Endothelial cell of umbilical vein (primary cell): Measurements from ENCODE around the gene ZNF79. TPM values are rescaled to one million over a fixed set of nuclear protein-coding genes. Genes with fewer than 3 reads are reported as not detected.

Source experiments
- BruUV-seq: library from RNA; stranded (reverse); fragments of 400-500 nt; replicated peaks from 2 replicates; lab custom pipeline; 2021; lab: Mats Ljungman, UMichigan
- CTCF ChIA-PET: fragments of 300-600, 350-600 bp; sonication (Branson Sonifier 250); formaldehyde crosslinking; loops from one replicate; lab custom pipeline; 2021; ENCODE audit warnings: antibody characterized with exemption, inconsistent platforms; lab: Charles Lee
- POLR2A ChIA-PET: fragments of 300-600, 350-600 bp; sonication (Branson Sonifier 250); formaldehyde crosslinking; loops from one replicate; lab custom pipeline; 2021; ENCODE audit warnings: antibody characterized with exemption, inconsistent platforms; lab: Charles Lee
- DNase-seq: peaks from one replicate; pipeline ENCODE4 v3.0.0-alpha.2; 2011; ENCODE audit warnings: low read depth, low spot score
- FAIRE-seq: peaks from 2 replicates; lab custom pipeline; 2011; peaks lifted over from hg19 to GRCh38; lab: Jason Lieb, UNC
- H2AFZ ChIP-seq: 2 replicates; pipeline ENCODE4 v1.6.0; 2012; ENCODE audit warnings: low read depth, low read length, control low read depth, inconsistent platforms
- H3K27ac ChIP-seq: 2 replicates; pipeline ENCODE4 v1.5.1; 2011; ENCODE audit warnings: low read depth, mild to moderate bottlenecking, control low read depth, low read length, moderate library complexity; ENCODE audit not compliant: insufficient read depth
- H3K27me3 ChIP-seq, 2 experiments: 2 replicates each; pipeline versions ENCODE4 v1.6.0 to v1.6.1; 2011; ENCODE audit warnings: low read length in 2 of 2, mixed read lengths in 1 of 2; ENCODE audit not compliant: control insufficient read depth in 2 of 2, insufficient read depth in 2 of 2
- H3K36me3 ChIP-seq, 2 experiments: 2 replicates in 1 of 2; 3 replicates in 1 of 2; pipeline ENCODE4 v1.5.1; 2011; ENCODE audit warnings: low read length in 2 of 2, mild to moderate bottlenecking in 1 of 2, moderate library complexity in 1 of 2; ENCODE audit not compliant: control insufficient read depth in 2 of 2, insufficient read depth in 2 of 2; ENCODE audit errors: extremely low read depth in 1 of 2
- H3K4me1 ChIP-seq: 3 replicates; pipeline ENCODE4 v1.5.1; 2011; ENCODE audit warnings: mild to moderate bottlenecking, low read length; ENCODE audit not compliant: control insufficient read depth, insufficient read depth; ENCODE audit errors: extremely low read depth
- H3K4me2 ChIP-seq: 2 replicates; pipeline ENCODE4 v1.6.1; 2011; ENCODE audit warnings: low read length, control low read depth, mixed read lengths; ENCODE audit not compliant: insufficient read depth
- H3K4me3 ChIP-seq, 3 experiments: fragments of 200-600 bp in 1 of 3; sonication (generic), shearing (Covaris generic) in 1 of 3; replicated peaks in 1 of 3; 2 replicates each; pipeline ENCODE4 v1.5.1; 2011 to 2016; ENCODE audit warnings: control low read depth in 3 of 3, low read length in 3 of 3, mild to moderate bottlenecking in 2 of 3, inconsistent platforms in 1 of 3, low read depth in 1 of 3, moderate library complexity in 1 of 3; ENCODE audit not compliant: insufficient read depth in 1 of 3
- H3K79me2 ChIP-seq: 2 replicates; pipeline ENCODE4 v1.6.0; 2012; ENCODE audit warnings: low read length, inconsistent platforms; ENCODE audit not compliant: control insufficient read depth, insufficient read depth
- H3K9ac ChIP-seq: replicated peaks from 2 replicates; pipeline ENCODE3; 2011; ENCODE audit warnings: low read length, control low read depth; ENCODE audit not compliant: insufficient read depth; ENCODE audit errors: extremely low read depth
- H3K9me1 ChIP-seq: replicated peaks from 3 replicates; pipeline ENCODE4 v1.6.0; 2011; ENCODE audit warnings: mild to moderate bottlenecking, low read length; ENCODE audit not compliant: control insufficient read depth, insufficient read depth; ENCODE audit errors: extremely low read depth
- H3K9me3 ChIP-seq: replicated peaks from 2 replicates; pipeline ENCODE4 v1.5.1; 2012; ENCODE audit warnings: low read length, inconsistent platforms; ENCODE audit not compliant: control insufficient read depth, insufficient read depth
- H4K20me1 ChIP-seq: replicated peaks from 2 replicates; pipeline ENCODE3; 2011; ENCODE audit warnings: mild to moderate bottlenecking, low read length; ENCODE audit not compliant: control insufficient read depth, insufficient read depth; ENCODE audit errors: extremely low read depth
- EZH2 ChIP-seq: IDR thresholded peaks from 2 replicates; pipeline ENCODE4 v1.6.1; 2012; ENCODE audit warnings: borderline replicate concordance, low read depth, mild to moderate bottlenecking, moderate library complexity, low read length, inconsistent platforms; ENCODE audit not compliant: severe bottlenecking
- FOS ChIP-seq: IDR thresholded peaks from 2 replicates; pipeline ENCODE4 v1.6.1; 2011; ENCODE audit warnings: mild to moderate bottlenecking, low read length, moderate library complexity, borderline replicate concordance; ENCODE audit not compliant: insufficient read depth
- GATA2 ChIP-seq: IDR thresholded peaks from 2 replicates; pipeline ENCODE4 v1.7.0; 2011; ENCODE audit warnings: low read depth, mild to moderate bottlenecking, moderate library complexity, mixed read lengths, low read length; ENCODE audit not compliant: insufficient read length, insufficient read depth
- JUN ChIP-seq: IDR thresholded peaks from 2 replicates; pipeline ENCODE4 v1.6.1; 2011; ENCODE audit warnings: borderline replicate concordance, low read depth; ENCODE audit not compliant: insufficient read length, insufficient read depth
- MYC ChIP-seq: IDR thresholded peaks from one replicate; pipeline ENCODE4 v1.6.1; 2011; ENCODE audit warnings: mild to moderate bottlenecking, low read depth, low read length
- POLR2A ChIP-seq: IDR thresholded peaks from 2 replicates; pipeline ENCODE4 v1.6.1; 2012; ENCODE audit warnings: low read depth, mild to moderate bottlenecking, control low read depth, low read length
- POLR2AphosphoS5 ChIP-seq: IDR thresholded peaks from 2 replicates; pipeline ENCODE4 v1.6.1; 2012; ENCODE audit warnings: low read depth, mild to moderate bottlenecking, control low read depth, low read length, moderate library complexity; ENCODE audit not compliant: insufficient read depth
- dilution Hi-C: fragments of 300-500 bp; cut with MboI; formaldehyde crosslinking; loops from one replicate; pipeline ENCODE4 v1.15.0; 2019; ENCODE audit warnings: low sequenced_read_pairs; ENCODE audit not compliant: extremely low pct_ligation_motif_present
- intact Hi-C: fragments of 100-400 bp; cut with micrococcal nuclease; formaldehyde crosslinking; loops from one replicate; pipeline ENCODE4 v1.10.0; 2022
- polyA plus RNA-seq, 4 experiments: library from polyadenylated mRNA; depleted of rRNA in 3 of 4; stranded (reverse) in 3 of 4; unstranded in 1 of 4; fragments of >200 nt; gene quantifications; 2 replicates each; pipeline versions ENCODE4 v1.2.1 to v1.2.3, GENCODE V29; 2011 to 2012; ENCODE audit warnings: missing spikeins in 1 of 4
- total RNA-seq: library from RNA; stranded (reverse); gene quantifications from 2 replicates; pipeline ENCODE4 v1.2.3, GENCODE V29; 2021
- TF ChIP-seq, protein P1 (sequence below): IDR thresholded peaks from 2 replicates; pipeline ENCODE4 v1.6.1; 2011; ENCODE audit not compliant: insufficient read depth, insufficient read length
- TF ChIP-seq, protein P2 (sequence below), 2 donors: IDR thresholded peaks; 1 replicate in 1 of 2; 2 replicates in 1 of 2; pipeline ENCODE4 v1.5.1; 2011; ENCODE audit warnings: low read length in 2 of 2, mild to moderate bottlenecking in 2 of 2, moderate library complexity in 2 of 2, control low read depth in 1 of 2, inconsistent platforms in 1 of 2, low read depth in 1 of 2; ENCODE audit not compliant: insufficient read depth in 1 of 2; ENCODE audit errors: extremely low read depth in 1 of 2

ZNF79 gene
- total and polyA plus RNA-seq, 2 donors (not counting 3 experiments of a cell fraction or from before 2014, with no cell fraction given) = 6.3 to 10.6 TPM

DNA sequence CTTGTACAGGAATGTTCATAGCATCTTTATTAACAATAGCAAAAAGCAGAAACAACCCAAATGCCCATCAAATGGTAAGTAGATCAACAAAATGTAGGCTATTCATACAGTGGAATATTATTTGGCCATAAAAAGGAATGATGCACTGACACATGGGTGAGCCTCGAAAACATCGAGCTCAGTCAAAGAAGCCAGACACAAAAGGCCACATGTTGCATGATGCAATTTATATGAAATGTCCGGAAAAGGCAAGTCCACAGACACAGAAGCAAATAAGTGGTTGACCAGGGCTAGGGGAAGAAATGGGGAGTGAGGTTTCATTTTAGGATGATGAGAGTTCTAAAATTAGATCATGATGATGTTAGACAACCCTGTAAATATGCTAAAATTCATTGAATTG, 43.7 kb upstream of the ZNF79 start:
- no peaks in the 10 kb centered on the region for H4K20me1 ChIP-seq
- no peak overlapping the region for H3K4me2 ChIP-seq
- DNase-seq (no peak), FAIRE-seq (no peak)
- no peak overlapping the region for H3K27ac ChIP-seq
- dilution Hi-C loops (no loop called here), intact Hi-C loops (no loop called here)
- H3K4me1 ChIP-seq = no peaks in the 10 kb centered on the region
- POLR2A ChIA-PET = no interaction called here
- peaks cover 0 to 8% of the 10 kb centered on the region in 2 experiments for H3K27me3 ChIP-seq
- no peaks in the 10 kb centered on the region for H3K9me1 ChIP-seq
- H3K9me3 ChIP-seq = no peaks in the 10 kb centered on the region
- H3K36me3 ChIP-seq = no peaks in the 10 kb centered on the region
- no peak overlapping the region for H3K4me3 ChIP-seq
- no peak overlapping the region for H2AFZ ChIP-seq
- H3K9ac ChIP-seq = no peak overlapping the region
- H3K79me2 ChIP-seq = no peaks in the 10 kb centered on the region
- TF ChIP-seq POLR2A = no peak
- TF ChIP-seq POLR2AphosphoS5 = no peak
- no peak for TF ChIP-seq GATA2
- TF ChIP-seq FOS = no peak
- TF ChIP-seq, protein P1, sequence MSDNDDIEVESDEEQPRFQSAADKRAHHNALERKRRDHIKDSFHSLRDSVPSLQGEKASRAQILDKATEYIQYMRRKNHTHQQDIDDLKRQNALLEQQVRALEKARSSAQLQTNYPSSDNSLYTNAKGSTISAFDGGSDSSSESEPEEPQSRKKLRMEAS = no peak
- TF ChIP-seq EZH2 = no peak
- TF ChIP-seq, protein P2, sequence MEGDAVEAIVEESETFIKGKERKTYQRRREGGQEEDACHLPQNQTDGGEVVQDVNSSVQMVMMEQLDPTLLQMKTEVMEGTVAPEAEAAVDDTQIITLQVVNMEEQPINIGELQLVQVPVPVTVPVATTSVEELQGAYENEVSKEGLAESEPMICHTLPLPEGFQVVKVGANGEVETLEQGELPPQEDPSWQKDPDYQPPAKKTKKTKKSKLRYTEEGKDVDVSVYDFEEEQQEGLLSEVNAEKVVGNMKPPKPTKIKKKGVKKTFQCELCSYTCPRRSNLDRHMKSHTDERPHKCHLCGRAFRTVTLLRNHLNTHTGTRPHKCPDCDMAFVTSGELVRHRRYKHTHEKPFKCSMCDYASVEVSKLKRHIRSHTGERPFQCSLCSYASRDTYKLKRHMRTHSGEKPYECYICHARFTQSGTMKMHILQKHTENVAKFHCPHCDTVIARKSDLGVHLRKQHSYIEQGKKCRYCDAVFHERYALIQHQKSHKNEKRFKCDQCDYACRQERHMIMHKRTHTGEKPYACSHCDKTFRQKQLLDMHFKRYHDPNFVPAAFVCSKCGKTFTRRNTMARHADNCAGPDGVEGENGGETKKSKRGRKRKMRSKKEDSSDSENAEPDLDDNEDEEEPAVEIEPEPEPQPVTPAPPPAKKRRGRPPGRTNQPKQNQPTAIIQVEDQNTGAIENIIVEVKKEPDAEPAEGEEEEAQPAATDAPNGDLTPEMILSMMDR (IDR thresholded peaks at IDR 0.05; ENCODE audit: extremely low read depth in 1 of 2, insufficient read depth in 1 of 2, low read depth in 1 of 2, low read length in 2 of 2) = no peak
- no peak for TF ChIP-seq MYC
- TF ChIP-seq JUN = no peak
- no TSS peak for BruUV-seq
- CTCF ChIA-PET = interaction anchor here (1.0 kb wide), 1 partner anchor 9 kb away, joined by 3 read pairs; no protein-coding TSS in a partner anchor
